HUES64 (cell line): ENCODE results near the gene D2HGDH.
"Not testable (repeated sequence)": the region's sequence is repeated elsewhere in the genome, so short reads cannot be mapped to it uniquely, and the experiment has no call there.

Experiments used
- H3K27ac ChIP-seq: 2 replicates; pipeline ENCODE4 v1.7.0; 2013; ENCODE audit warnings: low read depth, low read length, inconsistent platforms
- H3K27me3 ChIP-seq: 2 replicates; pipeline ENCODE4 v1.6.1; 2013; ENCODE audit warnings: mild to moderate bottlenecking, low read length; ENCODE audit not compliant: insufficient read depth
- H3K36me3 ChIP-seq: 2 replicates; pipeline ENCODE4 v1.6.1; 2013; ENCODE audit warnings: mild to moderate bottlenecking, low read length; ENCODE audit not compliant: insufficient read depth
- H3K4me1 ChIP-seq: 2 replicates; pipeline ENCODE4 v1.6.1; 2013; ENCODE audit warnings: mild to moderate bottlenecking, low read length, moderate library complexity; ENCODE audit not compliant: insufficient read depth
- H3K4me3 ChIP-seq: 2 replicates; pipeline ENCODE4 v1.5.1; 2013; ENCODE audit warnings: mild to moderate bottlenecking, low read length, moderate library complexity
- H3K9ac ChIP-seq: 2 replicates; pipeline ENCODE4 v1.6.1; 2013; ENCODE audit warnings: mild to moderate bottlenecking, low read depth, low read length
- H3K9me3 ChIP-seq: 2 replicates; pipeline ENCODE4 v1.6.1; 2013; ENCODE audit warnings: low read depth, low read length; ENCODE audit not compliant: insufficient read depth
- WGBS: fragments of 150-250, 120-280 bp; methylation state at CpG from one replicate; pipeline ENCODE4 v1.1.7; 2013; ENCODE audit warnings: missing lambda C conversion rate; 5-methylcytosine and 5-hydroxymethylcytosine counted together

Gene D2HGDH

DNA sequence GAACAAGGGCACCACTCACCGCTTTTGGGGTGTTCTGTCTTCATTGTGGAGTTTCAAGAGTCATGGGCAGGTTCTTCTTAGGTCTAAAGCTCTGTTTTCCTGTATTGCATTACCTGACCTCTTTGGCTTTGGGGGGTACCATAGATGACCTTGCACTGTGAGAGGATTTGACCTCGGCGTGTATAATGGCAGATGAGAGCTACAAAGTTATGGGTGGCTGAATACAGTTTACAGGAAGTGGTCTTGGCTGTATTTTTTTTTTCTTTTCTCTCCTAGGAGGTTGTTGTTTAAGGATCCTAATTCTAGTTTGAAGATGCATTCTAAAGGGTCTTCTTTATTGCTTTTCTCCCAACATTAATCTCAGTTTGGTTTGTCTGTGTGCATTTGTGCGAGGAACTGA, 53.7 kb downstream of the D2HGDH start:
- no peak overlapping the region for H3K9ac ChIP-seq
- H3K27ac ChIP-seq = no peak overlapping the region
- no peaks in the 10 kb centered on the region for H3K27me3 ChIP-seq
- H3K36me3 ChIP-seq = no peaks in the 10 kb centered on the region
- H3K4me3 ChIP-seq = no peak overlapping the region
- peaks cover 16% of the 10 kb centered on the region for H3K9me3 ChIP-seq
- H3K4me1 ChIP-seq = no peaks in the 10 kb centered on the region
- 95% methylated on average over 4 of the region's 4 CpGs for WGBS

DNA sequence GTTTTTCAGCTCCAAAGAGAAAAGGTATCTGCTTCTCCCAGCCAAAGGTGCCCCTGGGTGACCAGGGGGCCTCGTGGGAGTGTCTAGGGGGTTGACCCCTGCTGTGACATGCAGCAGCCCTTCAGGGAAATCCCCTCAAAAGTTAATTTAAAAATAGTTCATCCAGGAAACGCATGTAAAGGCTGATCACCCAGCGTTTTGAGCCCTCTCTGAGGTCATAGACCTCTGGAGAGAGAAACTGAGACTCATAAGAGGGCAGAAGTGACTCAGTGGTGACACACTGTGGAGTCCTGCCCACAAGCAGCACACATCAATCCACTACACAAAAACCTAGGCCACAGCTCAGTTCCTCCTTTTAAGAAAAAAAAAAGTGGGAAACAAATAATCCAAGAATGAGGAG, 54.1 kb downstream of the D2HGDH start:
- peaks cover 11% of the 10 kb centered on the region for H3K9me3 ChIP-seq
- 87% methylated on average over 3 of the region's 3 CpGs for WGBS
- no peaks in the 10 kb centered on the region for H3K36me3 ChIP-seq
- H3K4me3 ChIP-seq = no peak overlapping the region
- no peaks in the 10 kb centered on the region for H3K4me1 ChIP-seq
- H3K9ac ChIP-seq = no peak overlapping the region
- H3K27ac ChIP-seq = no peak overlapping the region
- no peaks in the 10 kb centered on the region for H3K27me3 ChIP-seq

DNA sequence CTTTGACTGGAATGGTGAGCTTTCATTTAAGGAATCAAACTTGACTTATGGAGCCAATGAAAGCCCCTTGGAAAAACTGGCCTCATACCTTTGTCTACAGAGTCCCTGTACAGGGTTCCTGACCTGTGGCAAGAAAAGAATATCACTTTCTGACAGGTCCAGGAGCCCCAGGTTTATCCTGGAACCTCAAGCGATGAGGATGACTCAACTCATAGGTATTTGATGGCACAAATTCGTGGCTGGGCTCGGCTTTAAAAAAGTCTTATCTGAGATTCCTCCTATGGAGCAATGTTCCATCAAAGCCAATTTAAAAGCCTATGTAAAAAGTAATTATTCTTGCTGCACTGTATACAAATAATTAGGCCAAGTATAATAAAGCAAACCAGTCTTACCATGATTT, 57.0 kb downstream of the D2HGDH start:
- H3K4me1 ChIP-seq, H3K9me3 ChIP-seq, H3K9ac ChIP-seq, H3K27me3 ChIP-seq, H3K36me3 ChIP-seq, H3K4me3 ChIP-seq, H3K27ac ChIP-seq: not testable (repeated sequence)
- WGBS = 80% methylated on average over 3 of the region's 3 CpGs

DNA sequence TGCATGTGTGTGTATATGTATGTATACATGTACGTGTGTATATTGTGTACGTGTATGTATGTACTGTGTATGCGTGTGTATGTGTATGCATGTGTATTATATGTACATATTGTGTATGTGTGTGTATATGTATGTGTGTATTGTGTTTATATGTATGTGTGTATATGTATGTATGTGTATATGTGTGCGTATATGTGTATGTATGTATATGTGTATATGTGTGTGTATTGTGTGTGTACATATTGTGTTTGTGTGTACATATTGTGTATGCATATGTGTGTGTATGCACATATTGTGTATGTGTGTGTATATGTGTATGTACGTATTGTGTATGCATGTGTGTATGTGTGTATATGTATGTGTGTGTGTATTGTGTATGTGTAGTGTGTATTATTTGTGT, 59.0 kb downstream of the D2HGDH start:
- no peaks in the 10 kb centered on the region for H3K27me3 ChIP-seq
- H3K27ac ChIP-seq = no peak overlapping the region

DNA sequence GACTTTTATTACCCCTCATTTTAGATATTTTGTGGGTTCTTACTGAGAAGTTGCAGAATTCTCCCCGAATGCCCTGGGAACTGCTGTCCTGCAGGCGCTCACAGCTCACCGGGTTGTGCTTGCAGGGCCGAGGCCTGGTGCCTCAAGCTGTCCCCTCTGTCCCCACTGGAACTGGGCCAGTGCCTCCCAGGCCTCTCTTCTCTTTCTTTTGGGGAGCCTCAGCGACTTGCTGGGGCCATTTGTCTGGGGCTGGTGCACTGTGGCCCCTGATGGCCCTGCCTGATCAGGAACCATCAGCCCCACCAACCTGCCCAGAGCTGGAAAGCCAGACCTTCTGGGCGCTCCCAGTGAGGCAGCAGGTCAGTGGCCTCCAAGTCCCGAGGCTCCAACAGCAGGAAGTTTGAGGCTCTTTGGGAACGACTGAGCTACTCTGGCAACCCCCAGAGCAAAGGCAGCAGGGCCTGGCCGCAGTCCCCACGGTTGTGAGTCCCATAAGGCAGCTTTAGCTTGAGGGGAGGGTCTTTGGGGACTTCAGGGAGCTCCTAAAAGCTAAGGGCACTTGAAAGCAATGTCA, 59.9 kb downstream of the D2HGDH start:
- Histone ChIP-seq H3K36me3 (no peaks in the 10 kb centered on the region), H3K4me3 (no peak overlapping the region), H3K9me3 (peaks cover 9% of the 10 kb centered on the region), H3K4me1 (no peaks in the 10 kb centered on the region), H3K27me3 (no peaks in the 10 kb centered on the region), H3K9ac (no peak overlapping the region), H3K27ac (no peak overlapping the region)
- 88% methylated on average over 10 of the region's 10 CpGs for WGBS

More for the DNA sequence above, 59.0 kb downstream of the D2HGDH start:
- 92% methylated on average over 5 of the region's 5 CpGs for WGBS
- Histone ChIP-seq H3K36me3 (no peaks in the 10 kb centered on the region), H3K4me1 (no peaks in the 10 kb centered on the region), H3K4me3 (no peak overlapping the region), H3K9me3 (peaks cover 9% of the 10 kb centered on the region), H3K9ac (no peak overlapping the region)

DNA sequence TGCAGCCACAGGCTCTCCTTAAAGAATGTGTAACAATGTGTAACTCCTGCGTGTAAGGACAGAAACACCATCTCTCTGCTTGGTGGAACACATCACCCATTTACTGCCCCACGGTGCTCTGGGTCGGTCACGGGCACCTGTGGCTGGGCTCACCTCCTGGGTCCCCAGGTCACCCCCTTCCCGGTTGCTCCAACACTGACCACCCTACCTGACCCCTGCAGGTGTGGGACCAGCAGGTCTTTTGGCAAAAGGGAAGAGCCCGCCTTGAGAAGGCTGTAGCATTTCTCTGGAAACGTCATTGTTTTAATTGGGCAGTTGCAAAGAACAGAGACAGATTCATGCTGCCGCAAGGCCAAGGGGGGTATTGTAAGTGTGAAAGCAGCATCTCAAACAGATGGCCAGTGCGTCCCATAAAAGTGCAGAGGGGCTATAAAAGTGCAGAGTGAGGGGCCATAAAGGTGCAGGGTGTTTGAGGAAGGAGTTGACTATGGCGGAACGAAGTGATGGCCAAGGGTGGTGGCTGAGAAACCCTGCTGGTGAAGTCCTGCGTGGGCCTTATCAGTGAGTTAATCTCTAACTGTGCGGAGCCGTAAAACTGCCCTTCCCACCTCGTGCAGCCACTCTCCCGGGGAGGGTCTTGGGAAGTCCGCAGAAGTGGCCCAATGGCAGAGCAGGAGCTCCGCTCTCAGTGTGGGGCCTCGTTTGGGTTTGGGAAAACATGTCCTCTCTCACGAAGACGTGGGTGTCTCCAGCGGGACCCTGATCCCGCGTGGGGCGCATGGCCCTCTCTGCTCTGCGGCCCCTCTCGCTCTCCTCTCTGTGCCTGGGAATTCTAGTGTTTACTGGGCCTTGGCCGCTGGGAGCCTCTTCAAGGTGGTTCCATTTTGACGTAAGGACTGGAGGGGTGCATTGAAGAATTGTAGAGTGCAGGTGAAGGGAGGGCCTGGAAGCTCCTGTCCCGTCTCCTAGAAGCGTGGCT, 60.9 kb downstream of the D2HGDH start:
- H3K4me3 ChIP-seq = no peak overlapping the region
- H3K4me1 ChIP-seq = no peaks in the 10 kb centered on the region
- H3K9me3 ChIP-seq = peaks cover 7% of the 10 kb centered on the region; the same call in 1 of the 2 replicates
- H3K27me3 ChIP-seq = no peaks in the 10 kb centered on the region
- no peak overlapping the region for H3K27ac ChIP-seq
- 91% methylated on average over 31 of the region's 31 CpGs for WGBS
- H3K9ac ChIP-seq = no peak overlapping the region
- H3K36me3 ChIP-seq = no peaks in the 10 kb centered on the region

DNA sequence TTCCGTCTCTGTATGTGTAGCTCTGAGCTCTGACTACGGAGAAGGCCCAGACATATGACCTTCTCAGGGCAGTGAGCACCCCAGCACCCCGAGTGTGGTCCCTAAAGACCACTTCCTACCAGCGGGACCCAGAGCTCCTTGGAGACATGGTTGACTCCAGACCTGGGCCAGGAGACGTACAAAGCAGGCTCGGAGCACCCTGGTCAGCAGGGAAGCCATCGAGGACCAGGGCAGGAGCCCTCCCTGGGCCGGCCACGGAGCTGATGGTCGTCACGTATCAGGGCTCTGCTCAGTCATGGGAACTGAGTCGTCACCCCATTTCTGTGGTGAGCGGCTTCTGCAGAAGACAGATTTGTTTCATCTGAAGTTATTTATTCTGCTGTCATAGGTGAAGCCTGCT, 61.8 kb downstream of the D2HGDH start:
- Histone ChIP-seq H3K4me3 (no peak overlapping the region), H3K9ac (no peak overlapping the region), H3K27ac (no peak overlapping the region), H3K9me3 (no peaks in the 10 kb centered on the region), H3K27me3 (no peaks in the 10 kb centered on the region), H3K4me1 (no peaks in the 10 kb centered on the region), H3K36me3 (no peaks in the 10 kb centered on the region)
- 96% methylated on average over 13 of the region's 13 CpGs for WGBS

DNA sequence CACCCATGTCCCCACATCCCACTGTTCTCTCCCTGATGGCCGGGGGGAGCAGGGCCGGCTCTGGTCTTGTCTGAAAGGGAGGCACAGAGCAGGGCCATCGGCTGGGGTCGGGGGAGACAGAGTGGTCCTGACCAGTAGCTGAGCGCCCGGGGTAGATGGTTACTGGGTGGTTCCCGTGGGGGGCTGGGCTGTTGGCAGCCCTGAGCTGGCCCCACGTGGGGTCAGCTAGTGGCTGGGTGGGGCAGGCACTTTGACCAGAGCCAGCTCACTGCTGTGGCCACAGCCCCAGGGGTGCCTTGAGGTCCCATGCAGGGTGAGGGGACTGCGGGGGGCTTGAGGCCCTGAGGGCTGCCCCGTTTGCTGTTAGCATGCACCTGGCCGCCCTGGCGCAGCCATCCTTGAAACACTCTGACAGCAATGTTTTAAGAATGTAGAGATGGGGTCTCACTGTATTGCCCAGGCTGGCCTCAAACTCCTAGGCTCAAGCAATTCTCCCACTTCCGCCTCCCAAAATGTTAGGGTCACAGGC, 62.2 kb downstream of the D2HGDH start:
- Histone ChIP-seq H3K4me3 (no peak overlapping the region), H3K27me3 (no peaks in the 10 kb centered on the region), H3K27ac (no peak overlapping the region), H3K9me3 (no peaks in the 10 kb centered on the region), H3K9ac (no peak overlapping the region), H3K4me1 (no peaks in the 10 kb centered on the region), H3K36me3 (no peaks in the 10 kb centered on the region)
- 93% methylated on average over 13 of the region's 13 CpGs for WGBS

DNA sequence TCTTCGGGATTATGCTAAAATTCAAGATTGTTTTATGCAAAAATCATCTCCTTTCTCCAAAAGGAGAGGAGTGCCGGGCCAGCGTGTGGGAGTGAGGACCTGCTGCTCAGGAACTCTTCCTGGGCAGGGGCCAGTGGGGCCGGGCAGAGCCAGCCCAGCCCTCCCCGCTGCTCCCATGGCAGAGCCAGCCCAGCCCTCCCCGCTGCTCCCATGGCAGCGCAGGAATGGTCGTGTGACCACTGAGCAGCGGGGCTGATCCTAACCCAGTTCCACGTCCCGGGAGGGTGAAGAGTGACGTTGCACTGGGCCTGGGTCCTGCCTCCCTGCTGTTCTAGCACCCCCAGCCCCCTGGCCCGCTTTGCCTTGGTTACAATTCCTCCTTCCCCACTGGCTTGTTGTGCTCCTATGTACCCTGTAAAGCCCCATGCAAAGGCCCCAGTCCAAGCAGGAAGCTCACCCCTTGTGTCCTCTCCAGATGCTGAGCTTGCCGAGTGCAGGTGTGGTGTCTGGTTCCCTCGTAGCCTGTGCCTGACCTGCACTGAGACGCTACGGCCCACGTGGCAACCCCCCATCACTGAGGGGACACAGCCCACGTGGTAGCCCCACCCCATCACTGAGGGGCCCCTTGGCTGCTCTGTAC, 63.1 kb downstream of the D2HGDH start:
- no peak overlapping the region for H3K9ac ChIP-seq
- H3K27me3 ChIP-seq = peaks cover under 1% of the 10 kb centered on the region
- no peaks in the 10 kb centered on the region for H3K36me3 ChIP-seq
- H3K4me3 ChIP-seq = no peak overlapping the region
- H3K27ac ChIP-seq = no peak overlapping the region
- no peaks in the 10 kb centered on the region for H3K9me3 ChIP-seq
- H3K4me1 ChIP-seq = no peaks in the 10 kb centered on the region
- WGBS = 88% methylated on average over 19 of the region's 19 CpGs

DNA sequence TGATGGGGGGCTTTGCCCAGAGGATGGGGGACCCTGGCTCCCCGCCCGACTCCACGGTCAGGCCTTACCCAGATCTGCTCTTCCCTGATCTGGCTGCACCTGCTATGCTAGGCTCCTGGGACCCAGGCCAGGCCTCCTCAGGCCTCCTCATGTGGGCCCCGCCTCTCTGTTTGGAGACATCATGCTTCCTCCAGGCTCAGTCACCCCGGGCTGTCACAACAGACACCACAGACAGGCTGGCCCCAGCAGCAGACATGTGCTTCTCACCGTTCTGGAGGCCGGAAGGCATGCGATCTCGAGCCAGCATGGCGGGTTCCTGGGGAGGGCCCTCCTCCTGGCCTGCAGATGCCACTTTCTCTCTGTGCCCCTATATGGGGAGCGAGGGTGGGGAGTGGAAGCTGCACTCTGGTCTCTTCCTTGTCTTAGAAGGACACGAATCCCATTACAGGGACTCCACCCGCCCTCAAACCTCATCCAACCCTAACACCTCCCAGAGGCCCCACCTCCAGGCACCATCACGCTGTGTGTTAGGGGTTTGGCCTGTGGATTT, 63.7 kb downstream of the D2HGDH start:
- WGBS = 95% methylated on average over 12 of the region's 14 CpGs
- Histone ChIP-seq H3K27ac (no peak overlapping the region), H3K27me3 (peaks cover 6% of the 10 kb centered on the region), H3K9me3 (no peaks in the 10 kb centered on the region), H3K9ac (no peak overlapping the region), H3K36me3 (no peaks in the 10 kb centered on the region), H3K4me3 (no peak overlapping the region), H3K4me1 (no peaks in the 10 kb centered on the region)
